Neural progenitor cell (in vitro differentiated cells): ENCODE measurements around the gene CACNA1D.

Experiments
- EZH2 ChIP-seq: fragments of 200-600 bp; sonication (generic); IDR thresholded peaks from 2 replicates; pipeline ENCODE4 v1.6.1; 2017; ENCODE audit warnings: antibody characterized with exemption, mild to moderate bottlenecking, moderate library complexity
- EZH2phosphoT487 ChIP-seq: fragments of 200-600 bp; sonication (generic); IDR thresholded peaks from 2 replicates; pipeline ENCODE4 v1.6.1; 2017; ENCODE audit warnings: antibody characterized with exemption
- TF ChIP-seq, protein P1 (sequence below): fragments of 200-600 bp; sonication (generic); IDR thresholded peaks from 2 replicates; pipeline ENCODE4 v1.5.1; 2017; ENCODE audit warnings: antibody characterized with exemption, mild to moderate bottlenecking

DNA sequence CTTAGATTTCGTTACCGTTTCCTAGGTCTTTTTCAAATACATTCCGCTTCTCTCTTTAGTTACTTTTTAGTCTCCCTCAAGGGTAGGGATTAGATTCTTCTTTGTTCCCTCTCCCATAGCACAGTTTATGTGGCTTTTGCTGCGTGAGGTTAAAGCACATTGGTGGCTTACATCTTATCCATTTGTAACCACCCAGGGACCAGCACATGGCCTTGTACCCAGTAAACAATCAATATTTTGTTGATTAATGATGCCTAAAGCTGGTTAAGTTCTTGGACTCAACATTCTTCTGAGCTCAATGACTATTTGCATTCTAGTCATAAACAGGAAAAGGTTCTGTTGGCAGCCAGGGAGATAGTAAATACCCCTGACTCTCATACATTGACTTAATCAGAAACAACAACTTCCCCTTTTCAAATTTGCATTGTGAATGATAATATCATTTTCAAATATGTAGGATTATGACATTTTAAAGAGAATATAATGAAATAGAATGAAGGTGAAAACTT, 60.2 kb downstream of the CACNA1D start:
- TF ChIP-seq, protein P1, sequence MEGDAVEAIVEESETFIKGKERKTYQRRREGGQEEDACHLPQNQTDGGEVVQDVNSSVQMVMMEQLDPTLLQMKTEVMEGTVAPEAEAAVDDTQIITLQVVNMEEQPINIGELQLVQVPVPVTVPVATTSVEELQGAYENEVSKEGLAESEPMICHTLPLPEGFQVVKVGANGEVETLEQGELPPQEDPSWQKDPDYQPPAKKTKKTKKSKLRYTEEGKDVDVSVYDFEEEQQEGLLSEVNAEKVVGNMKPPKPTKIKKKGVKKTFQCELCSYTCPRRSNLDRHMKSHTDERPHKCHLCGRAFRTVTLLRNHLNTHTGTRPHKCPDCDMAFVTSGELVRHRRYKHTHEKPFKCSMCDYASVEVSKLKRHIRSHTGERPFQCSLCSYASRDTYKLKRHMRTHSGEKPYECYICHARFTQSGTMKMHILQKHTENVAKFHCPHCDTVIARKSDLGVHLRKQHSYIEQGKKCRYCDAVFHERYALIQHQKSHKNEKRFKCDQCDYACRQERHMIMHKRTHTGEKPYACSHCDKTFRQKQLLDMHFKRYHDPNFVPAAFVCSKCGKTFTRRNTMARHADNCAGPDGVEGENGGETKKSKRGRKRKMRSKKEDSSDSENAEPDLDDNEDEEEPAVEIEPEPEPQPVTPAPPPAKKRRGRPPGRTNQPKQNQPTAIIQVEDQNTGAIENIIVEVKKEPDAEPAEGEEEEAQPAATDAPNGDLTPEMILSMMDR: no peak
- TF ChIP-seq EZH2: no peak
- TF ChIP-seq EZH2phosphoT487: no peak
